Progenitor cell of endocrine pancreas (in vitro differentiated cells): ENCODE measurements around the gene ZDHHC3. TPM values are rescaled to one million over a fixed set of nuclear protein-coding genes. Genes with fewer than 3 reads are reported as not detected.

Source experiments
- DNase-seq: peaks from one replicate; pipeline ENCODE4 v3.0.0; 2021; ENCODE audit warnings: low spot score; ENCODE audit not compliant: unreplicated experiment
- H3K27ac Mint-ChIP-seq: 2 replicates; pipeline ENCODE4 v1.8.0; 2021; ENCODE audit warnings: mild to moderate bottlenecking, moderate library complexity, mixed read lengths
- H3K27me3 Mint-ChIP-seq: 2 replicates; pipeline ENCODE4 v1.8.0; 2021; ENCODE audit warnings: mixed read lengths
- H3K36me3 Mint-ChIP-seq: 2 replicates; pipeline ENCODE4 v1.8.0; 2022; ENCODE audit warnings: mixed read lengths; ENCODE audit not compliant: insufficient read depth
- H3K4me1 Mint-ChIP-seq: 2 replicates; pipeline ENCODE4 v1.8.0; 2021; ENCODE audit warnings: low read depth, mixed read lengths
- H3K4me3 Mint-ChIP-seq: 2 replicates; pipeline ENCODE4 v1.8.0; 2021; ENCODE audit warnings: low read depth, mild to moderate bottlenecking, moderate library complexity, mixed read lengths
- H3K9me3 Mint-ChIP-seq: 2 replicates; pipeline ENCODE4 v1.8.0; 2021; ENCODE audit warnings: low read depth, mixed read lengths
- total RNA-seq: library from RNA; stranded (reverse); gene quantifications from 2 replicates; pipeline ENCODE4 v1.2.1, GENCODE V29; 2021
- TF ChIP-seq, protein P1 (sequence below): fragments of 200-600 bp; sonication (generic); IDR thresholded peaks from one replicate; pipeline ENCODE4 v1.5.0; 2021; ENCODE audit warnings: antibody characterized with exemption, mild to moderate bottlenecking; ENCODE audit not compliant: unreplicated experiment

Gene ZDHHC3
- total RNA-seq, 1 donor from 2014 or later: 64.9 TPM

DNA sequence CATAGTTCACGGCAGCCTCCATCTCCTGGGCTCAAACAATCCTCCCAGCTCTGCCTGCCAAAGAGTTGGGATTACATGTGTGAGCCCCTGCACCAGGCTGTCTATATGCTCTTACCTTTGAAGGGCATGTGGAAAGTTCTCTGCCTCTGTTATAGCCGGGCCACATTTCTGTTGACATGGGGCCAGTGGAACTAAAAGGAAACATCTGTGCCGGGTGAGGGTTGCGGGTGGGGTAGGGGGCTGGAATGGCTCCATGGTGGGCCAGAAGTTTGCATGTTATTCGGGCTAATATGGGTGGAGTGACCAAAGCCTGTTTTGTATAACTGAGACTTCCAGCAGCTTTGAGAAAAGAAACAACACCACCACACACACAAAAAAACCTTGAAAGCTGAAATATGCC is 41.8 kb upstream of the ZDHHC3 start:
- DNase-seq: no peak
- Mint-ChIP-seq H3K27ac (no peak overlapping the region), H3K27me3 (no peaks in the 10 kb centered on the region), H3K36me3 (peaks cover 5% of the 10 kb centered on the region), H3K4me3 (no peak overlapping the region), H3K9me3 (no peaks in the 10 kb centered on the region), H3K4me1 (no peaks in the 10 kb centered on the region)
- TF ChIP-seq, protein P1, sequence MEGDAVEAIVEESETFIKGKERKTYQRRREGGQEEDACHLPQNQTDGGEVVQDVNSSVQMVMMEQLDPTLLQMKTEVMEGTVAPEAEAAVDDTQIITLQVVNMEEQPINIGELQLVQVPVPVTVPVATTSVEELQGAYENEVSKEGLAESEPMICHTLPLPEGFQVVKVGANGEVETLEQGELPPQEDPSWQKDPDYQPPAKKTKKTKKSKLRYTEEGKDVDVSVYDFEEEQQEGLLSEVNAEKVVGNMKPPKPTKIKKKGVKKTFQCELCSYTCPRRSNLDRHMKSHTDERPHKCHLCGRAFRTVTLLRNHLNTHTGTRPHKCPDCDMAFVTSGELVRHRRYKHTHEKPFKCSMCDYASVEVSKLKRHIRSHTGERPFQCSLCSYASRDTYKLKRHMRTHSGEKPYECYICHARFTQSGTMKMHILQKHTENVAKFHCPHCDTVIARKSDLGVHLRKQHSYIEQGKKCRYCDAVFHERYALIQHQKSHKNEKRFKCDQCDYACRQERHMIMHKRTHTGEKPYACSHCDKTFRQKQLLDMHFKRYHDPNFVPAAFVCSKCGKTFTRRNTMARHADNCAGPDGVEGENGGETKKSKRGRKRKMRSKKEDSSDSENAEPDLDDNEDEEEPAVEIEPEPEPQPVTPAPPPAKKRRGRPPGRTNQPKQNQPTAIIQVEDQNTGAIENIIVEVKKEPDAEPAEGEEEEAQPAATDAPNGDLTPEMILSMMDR: no peak

DNA sequence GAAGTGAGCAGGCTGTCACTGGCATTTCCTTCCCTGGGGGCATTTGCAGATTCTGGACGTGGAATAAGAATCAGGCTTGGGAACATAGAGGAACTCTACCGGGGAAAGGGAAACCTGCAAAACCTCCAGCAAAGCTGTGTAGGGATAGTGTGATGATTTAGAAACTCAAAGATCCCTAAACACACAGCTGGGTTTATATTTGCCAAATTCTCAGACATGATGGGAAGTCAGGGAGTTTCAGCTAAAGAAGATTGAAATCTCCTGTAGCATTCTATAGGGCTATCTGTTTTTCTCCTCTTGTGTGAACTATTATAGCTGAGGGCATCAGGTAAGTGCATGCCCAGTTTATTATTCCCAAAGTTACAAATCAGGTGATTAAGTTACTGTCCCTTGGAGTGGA is 40.9 kb upstream of the ZDHHC3 start:
- Mint-ChIP-seq H3K36me3 (peaks cover 8% of the 10 kb centered on the region), H3K27ac (no peak overlapping the region), H3K27me3 (no peaks in the 10 kb centered on the region), H3K4me3 (no peak overlapping the region), H3K4me1 (no peaks in the 10 kb centered on the region), H3K9me3 (no peaks in the 10 kb centered on the region)
- no peak for DNase-seq
- TF ChIP-seq, protein P1: no peak

DNA sequence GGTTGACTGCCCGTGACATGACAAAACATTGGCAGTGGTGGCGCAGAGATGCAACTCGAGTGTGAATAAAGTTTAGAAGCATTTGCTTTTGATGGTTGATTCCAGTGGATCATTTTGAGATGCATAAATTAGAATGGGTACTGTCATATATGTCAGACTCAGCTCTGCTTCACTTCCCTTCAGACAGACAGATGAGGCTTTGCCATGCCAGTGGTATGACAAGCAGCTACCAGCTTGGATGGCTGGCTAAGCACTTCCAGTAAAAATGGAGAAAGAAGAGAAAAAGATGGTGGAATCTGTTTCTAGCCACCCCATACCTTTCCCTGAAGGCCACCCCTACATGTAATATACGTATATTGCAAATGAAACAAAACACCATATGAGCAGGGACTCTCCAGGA is 36.6 kb upstream of the ZDHHC3 start:
- no peaks in the 10 kb centered on the region for H3K4me1 Mint-ChIP-seq
- H3K4me3 Mint-ChIP-seq: no peak overlapping the region
- H3K9me3 Mint-ChIP-seq: no peaks in the 10 kb centered on the region
- TF ChIP-seq, protein P1: no peak
- no peak for DNase-seq
- no peaks in the 10 kb centered on the region for H3K27me3 Mint-ChIP-seq
- no peak overlapping the region for H3K27ac Mint-ChIP-seq
- H3K36me3 Mint-ChIP-seq: peaks cover 16% of the 10 kb centered on the region

DNA sequence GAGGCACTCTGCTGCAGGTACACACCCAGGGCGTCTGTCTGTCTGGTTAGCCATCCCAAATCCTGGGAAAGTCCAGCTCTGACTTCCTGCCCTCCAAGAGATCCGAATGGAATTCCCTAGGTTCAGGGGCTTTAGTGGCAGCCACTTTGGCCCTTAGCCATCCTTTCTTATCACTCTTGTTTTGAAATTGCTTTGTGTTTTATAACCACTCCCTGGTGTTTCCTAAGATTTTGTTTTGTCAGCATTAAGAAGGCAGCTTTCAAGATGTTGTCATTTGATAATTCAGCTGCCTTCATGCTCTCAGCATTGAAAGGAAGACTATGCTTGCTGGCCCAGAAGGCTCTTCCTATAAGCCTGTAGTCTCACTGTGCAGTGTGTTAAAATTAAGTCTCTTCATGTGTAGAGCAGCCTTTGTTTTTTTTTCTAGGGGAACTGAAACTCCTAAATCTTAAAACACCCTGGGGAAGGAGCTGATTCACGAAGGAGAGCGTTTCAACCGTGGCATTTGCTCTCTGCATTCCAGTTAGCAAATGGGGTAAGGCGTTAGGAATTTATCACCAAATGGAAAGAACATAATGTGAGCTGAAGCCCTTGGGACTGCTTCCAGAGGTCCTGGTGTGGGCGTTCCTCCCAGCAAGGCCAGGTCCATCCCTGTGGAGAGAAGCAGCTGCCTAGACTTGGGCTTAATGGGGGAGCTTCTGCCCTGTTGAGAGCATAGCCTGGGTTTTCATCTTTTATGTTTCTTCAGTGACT is 36.0 kb upstream of the ZDHHC3 start:
- peaks cover 20% of the 10 kb centered on the region for H3K36me3 Mint-ChIP-seq
- H3K4me3 Mint-ChIP-seq: no peak overlapping the region
- no peaks in the 10 kb centered on the region for H3K4me1 Mint-ChIP-seq
- no peak overlapping the region for H3K27ac Mint-ChIP-seq
- no peak for DNase-seq
- TF ChIP-seq, protein P1: no peak
- H3K9me3 Mint-ChIP-seq: no peaks in the 10 kb centered on the region
- H3K27me3 Mint-ChIP-seq: no peaks in the 10 kb centered on the region

DNA sequence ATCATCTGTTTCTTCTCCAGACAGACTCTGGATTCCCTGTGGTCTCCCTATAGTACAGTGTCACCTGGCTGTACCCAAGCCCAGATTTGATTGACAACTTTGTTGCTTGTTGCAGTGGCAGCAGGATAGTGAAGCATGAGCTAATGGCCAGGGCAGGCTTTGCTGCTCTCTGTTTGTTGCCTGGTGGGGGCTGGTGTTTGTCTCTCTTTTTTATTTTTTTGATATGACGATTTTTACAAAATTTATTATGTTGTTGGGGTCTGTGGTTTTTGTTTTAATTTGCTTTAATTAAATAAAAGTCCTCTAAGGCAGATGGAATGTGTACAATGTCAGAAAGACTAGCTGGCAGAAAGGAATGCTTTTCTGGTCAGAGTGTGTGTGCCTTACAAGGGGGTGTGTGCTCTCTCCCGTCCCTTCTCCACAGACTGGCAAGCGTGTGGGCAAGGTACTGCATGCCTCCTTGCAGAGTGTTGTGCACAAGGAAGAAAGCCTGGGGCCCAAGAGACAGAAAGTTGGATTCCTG is 34.9 kb upstream of the ZDHHC3 start:
- TF ChIP-seq, protein P1: no peak
- Mint-ChIP-seq H3K4me3 (no peak overlapping the region), H3K4me1 (no peaks in the 10 kb centered on the region), H3K36me3 (peaks cover 21% of the 10 kb centered on the region), H3K27ac (no peak overlapping the region), H3K27me3 (no peaks in the 10 kb centered on the region), H3K9me3 (no peaks in the 10 kb centered on the region)
- DNase-seq: no peak
